HG03095 (cell line): ENCODE results near the gene SLX4IP.

Experiments used
- ATAC-seq: cut with Tn5 transposase; IDR thresholded peaks from one replicate; pipeline ENCODE4 v1.9.1; 2021; ENCODE audit warnings: moderate library complexity; ENCODE audit not compliant: unreplicated experiment

SLX4IP gene

GRCh38 chr20:10658876-10659632, 223.9 kb downstream of the SLX4IP start:
- ATAC-seq: no peak

DNA sequence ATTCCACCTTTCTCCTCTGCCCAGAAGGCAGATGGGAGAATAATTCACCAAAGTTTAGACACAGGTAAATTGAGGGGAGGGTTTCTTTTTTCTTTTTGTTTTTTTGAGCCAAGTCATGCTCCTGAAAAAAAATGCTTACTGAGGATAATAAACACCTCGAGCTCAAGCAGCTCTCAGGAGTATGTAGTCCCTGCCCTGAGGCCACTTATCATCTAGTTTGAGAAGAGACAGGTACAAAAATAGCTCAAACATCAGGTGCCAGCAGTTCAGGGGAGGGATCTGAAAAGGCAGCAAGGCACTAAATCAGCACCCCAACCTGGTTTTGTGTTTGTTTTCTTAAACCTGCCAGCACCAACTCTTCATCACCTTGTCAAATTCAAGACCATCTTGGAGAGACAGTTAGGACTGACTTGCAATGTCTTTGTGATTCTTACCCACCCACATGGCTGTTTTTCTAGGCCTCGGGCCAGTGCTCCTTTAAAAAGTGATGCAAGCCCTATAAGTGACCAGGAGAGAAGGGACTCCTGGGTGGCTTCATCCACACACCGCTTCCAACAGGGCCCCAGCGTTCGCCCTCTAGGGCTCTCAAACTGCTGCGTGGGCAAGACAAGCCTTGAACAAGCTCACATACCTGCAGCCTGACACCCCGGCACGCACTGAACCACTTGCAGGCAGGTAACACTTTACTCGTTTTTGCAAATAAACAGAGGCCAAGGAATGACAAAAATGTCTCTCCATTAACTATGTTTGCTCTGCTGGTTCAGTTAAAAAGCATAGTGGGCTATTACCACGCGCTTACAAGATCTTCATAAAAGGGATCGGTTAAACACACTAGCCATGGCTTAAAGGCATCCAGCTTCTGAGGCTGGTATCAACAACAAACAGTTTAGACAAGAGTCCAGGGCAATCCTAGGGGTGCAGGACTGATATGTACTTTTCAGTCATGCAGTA, 224.8 kb downstream of the SLX4IP start:
- ATAC-seq: no peak

DNA sequence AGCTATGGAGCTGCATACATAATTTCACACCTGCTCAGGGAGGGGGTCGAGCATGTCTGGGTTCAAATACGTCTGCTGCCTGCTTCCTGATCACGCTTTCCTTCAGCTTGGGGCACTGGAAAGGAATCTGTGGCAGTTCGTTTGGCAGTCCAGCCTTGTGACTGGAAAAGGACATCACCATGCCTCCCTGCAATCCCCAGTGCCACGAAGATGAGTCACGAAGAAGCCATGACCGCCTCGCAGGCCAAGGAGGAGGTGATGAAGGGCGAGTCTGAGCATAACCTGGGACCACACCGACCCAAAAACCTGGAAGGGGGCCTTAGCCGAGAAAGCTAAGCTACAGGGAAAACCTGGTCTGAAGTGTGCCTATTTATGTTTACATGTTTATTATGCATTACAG, 225.6 kb downstream of the SLX4IP start:
- ATAC-seq: no peak

GRCh38 chr20:10661261-10661660, 226.2 kb downstream of the SLX4IP start:
- no peak for ATAC-seq

GRCh38 chr20:10662151-10662550, 227.0 kb downstream of the SLX4IP start:
- ATAC-seq: no peak

GRCh38 chr20:10662661-10663458, 227.8 kb downstream of the SLX4IP start:
- ATAC-seq: no peak

- no peak for ATAC-seq
Measured at GRCh38 chr20:10663756-10664155, 228.7 kb downstream of the SLX4IP start.

DNA sequence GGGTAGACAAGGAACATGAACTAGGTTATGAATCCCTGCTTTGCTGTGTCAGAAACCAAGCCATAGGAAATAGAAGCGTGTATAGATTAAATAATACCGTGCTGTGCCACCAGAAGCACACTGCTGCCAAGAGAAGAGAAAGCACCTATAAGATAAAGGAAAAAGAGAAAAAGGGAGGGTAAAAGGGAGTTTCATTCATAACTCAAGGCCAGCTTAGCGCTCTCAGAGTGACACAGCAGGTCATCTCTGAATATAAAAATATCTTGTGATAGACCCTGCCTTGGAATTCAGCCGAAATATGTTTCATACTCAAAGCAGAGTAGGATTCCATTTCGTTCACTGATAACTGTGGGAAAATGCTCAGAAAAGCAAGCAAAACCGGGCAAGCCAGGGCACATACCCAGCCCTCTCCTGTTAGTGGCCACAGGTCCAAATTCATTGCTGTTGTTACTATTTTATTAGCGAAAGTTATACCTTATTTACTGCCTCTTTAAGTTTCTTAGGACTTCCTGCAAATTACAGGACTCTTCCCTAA, 230.0 kb downstream of the SLX4IP start:
- ATAC-seq: no peak

- ATAC-seq: no peak
Measured at GRCh38 chr20:10665791-10666190, 230.7 kb downstream of the SLX4IP start.

DNA sequence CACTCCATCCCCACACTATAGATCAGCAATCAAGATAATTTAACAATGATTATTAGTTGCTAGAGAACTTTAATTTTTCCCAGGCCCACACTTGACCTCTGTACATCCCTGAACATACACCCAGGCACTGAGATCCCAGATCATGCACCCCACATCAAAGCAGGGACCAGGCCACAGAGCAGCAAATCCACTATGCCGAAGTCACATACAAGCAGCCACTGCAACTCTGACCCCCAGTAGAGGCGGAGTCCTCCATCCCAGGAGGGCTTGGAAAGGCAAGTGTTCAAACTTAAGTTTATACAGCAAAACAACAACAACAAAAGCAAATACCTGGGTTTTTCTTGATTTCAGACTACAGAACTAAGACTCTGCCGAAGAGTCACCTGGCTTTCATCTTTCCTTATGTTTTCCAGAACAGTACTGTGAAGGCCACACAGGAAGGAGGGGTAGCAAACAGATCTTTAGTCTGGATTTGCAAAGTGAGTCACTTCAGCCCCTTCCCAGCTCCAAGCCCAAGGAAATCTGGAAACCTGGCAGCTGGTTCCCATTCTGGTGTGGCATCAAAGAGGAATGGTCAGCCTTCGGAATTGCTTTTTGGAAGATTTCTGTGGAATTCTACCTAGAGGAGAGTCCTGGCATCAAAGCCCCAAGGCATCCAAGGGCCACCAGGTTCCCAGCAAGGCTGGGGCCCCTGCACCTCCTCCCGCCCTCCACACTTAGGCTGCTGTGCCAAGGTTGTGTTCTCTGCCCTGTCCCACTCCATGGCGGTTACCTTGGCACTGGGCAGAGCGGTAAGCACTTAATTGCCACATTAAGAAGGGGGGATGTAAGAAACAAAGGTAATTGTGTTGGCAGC, 231.3 kb downstream of the SLX4IP start:
- ATAC-seq: no peak

DNA sequence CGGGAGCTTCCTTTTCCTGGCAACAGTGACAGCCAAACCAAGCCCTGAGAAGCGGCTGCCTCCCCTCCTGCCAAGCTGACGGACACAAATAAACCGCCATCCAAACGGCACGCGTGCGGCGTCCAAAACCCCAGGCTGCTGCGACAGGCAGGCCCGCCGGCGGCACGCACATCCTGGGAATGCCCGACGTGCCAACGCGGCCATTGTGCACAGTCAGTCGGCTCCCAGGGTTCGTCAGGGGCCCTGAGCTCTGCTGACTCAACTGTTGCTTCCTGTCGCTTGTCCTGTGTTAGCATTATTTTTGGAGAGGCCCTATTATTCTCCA, 231.9 kb downstream of the SLX4IP start:
- ATAC-seq: no peak

- ATAC-seq: no peak
Measured at GRCh38 chr20:10667560-10668167, 232.6 kb downstream of the SLX4IP start.

- ATAC-seq: no peak
Measured at GRCh38 chr20:10668677-10669368, 233.7 kb downstream of the SLX4IP start.

GRCh38 chr20:10669843-10670446, 234.8 kb downstream of the SLX4IP start:
- ATAC-seq: no peak

DNA sequence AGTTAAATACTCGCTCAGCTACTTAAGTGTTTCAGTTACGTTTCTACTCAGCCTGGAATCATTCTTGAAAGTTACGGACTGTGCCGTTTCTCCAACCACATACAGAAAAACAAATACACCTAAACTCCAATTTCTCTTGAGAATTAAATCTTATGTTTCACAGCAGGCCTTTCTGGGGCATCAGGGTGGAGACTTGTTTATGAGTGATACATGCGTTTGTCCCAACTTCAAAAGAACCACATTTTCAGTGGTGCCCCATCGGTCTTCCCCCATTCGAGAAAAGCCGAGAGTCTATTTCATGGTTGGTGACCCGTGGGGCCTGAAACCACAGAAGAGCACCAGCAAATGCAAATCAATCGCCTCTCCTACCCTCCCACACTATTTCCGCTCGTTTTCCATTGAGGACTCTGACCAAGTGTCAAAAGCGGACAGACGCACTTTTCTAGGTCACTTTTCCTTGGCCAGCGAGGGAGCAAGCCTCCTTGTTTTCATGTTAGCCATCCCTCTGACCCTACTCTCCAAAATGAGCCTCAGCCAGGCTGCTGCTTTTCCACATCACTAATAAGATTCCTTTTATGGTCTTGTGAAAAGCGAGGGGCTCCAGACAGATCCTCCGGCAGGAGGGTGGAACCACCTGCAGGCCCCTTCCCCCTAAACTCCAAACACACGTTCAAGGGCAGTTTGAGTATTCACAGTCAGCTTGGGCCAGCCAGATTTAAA, 235.6 kb downstream of the SLX4IP start:
- ATAC-seq: peak; percentile 27

GRCh38 chr20:10671221-10671918, 236.3 kb downstream of the SLX4IP start:
- peak; percentile 27 for ATAC-seq

DNA sequence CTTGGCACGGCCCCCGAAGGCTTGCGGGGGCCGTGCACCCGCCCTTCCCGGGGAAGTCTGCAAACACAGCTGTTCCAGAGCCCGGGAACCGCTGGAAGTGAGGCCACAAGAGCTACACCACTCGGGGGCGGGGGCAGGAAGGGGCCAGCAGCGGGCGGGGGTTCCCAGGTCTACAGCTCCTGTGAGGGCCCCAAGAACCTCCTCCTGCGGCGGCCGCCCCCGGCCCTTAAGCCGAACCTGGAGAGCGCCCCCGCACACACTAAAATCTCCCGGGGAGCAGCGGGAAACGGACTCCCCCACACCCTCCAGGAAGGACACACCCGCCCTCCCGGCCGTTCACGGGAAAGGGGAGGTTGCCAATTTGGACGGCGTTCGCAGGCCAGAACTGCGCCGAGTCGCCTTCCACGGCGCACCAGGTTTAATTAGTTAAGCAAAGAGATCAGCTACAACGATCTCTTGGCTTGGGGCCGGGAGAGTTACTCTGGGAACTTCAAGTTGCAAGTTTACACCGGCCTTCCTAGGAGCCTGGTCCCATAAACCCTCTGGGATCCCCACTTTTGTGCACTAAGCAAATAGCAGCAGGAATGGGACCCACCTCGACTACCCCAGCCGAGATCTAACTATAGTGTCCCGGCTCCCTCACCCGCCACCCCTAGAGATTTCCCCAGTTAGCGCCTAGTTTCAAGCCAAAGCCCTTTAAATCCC, 237.0 kb downstream of the SLX4IP start:
- ATAC-seq: no peak
